OCI-LY1 (cell line): ENCODE measurements around the gene FMOD.

Experiments used
- EZH2 ChIP-seq: fragments of 200-600 bp; sonication (generic), shearing (Covaris generic); IDR thresholded peaks from 2 replicates; pipeline ENCODE4 v1.8.0; 2017; ENCODE audit warnings: borderline replicate concordance, mixed run types, mild to moderate bottlenecking, antibody characterized with exemption, low read length, moderate library complexity, mixed read lengths
- TF ChIP-seq, protein P1 (sequence below): fragments of 200-600 bp; sonication (generic), shearing (Covaris generic); IDR thresholded peaks from 2 replicates; pipeline ENCODE4 v1.5.1; 2017; ENCODE audit warnings: mild to moderate bottlenecking, antibody characterized with exemption, low read length, moderate library complexity, mixed read lengths

DNA sequence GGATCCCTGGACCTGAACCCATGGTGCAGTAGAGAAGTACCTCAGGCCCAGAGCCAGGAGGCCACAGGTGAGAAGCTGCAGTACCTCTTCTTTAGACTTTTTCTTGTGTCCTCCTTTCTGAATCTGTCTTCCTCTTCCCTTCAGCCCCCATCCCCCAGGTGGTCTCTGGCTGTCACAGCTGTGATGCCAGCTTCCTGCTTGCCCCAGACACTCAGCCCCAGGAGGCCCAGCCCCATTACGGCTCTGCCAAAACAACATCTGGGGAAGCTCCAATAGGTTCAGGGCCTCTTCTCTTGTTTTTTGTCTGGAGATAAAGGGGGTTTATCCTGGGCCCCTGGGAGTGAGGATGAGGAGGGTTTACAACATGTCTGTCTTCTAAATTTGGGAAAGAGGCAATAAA is 55.1 kb downstream of the FMOD start:
- TF ChIP-seq, protein P1, sequence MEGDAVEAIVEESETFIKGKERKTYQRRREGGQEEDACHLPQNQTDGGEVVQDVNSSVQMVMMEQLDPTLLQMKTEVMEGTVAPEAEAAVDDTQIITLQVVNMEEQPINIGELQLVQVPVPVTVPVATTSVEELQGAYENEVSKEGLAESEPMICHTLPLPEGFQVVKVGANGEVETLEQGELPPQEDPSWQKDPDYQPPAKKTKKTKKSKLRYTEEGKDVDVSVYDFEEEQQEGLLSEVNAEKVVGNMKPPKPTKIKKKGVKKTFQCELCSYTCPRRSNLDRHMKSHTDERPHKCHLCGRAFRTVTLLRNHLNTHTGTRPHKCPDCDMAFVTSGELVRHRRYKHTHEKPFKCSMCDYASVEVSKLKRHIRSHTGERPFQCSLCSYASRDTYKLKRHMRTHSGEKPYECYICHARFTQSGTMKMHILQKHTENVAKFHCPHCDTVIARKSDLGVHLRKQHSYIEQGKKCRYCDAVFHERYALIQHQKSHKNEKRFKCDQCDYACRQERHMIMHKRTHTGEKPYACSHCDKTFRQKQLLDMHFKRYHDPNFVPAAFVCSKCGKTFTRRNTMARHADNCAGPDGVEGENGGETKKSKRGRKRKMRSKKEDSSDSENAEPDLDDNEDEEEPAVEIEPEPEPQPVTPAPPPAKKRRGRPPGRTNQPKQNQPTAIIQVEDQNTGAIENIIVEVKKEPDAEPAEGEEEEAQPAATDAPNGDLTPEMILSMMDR: no peak
- no peak for TF ChIP-seq EZH2
